ENCODE measurements around the gene POGK. TPM values are rescaled to one million over a fixed set of nuclear protein-coding genes. Genes with fewer than 3 reads are reported as not detected.

POGK gene
- polyA plus RNA-seq, 3 donors, result 10.6 to 13.0 (median 10.9) TPM

DNA sequence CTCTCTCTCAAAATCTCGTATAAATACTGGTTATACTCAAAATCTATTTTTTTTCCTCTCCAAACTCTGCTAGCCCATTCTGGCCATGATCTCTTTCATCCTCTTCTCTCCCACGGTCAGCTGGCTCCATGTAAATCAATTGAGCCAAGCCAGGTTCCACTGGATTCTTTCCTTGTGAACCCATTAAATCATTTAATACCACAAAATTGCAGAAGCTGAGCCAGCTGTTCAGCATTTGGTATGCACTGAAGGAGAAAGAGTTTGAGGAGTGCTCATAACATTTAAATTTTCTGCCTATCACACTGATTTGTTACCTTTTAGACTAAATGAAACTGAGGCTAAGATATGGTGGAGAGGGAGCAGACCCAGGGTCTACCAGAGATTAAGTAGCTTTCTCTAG, 65.9 kb downstream of the POGK start:
- Histone ChIP-seq H3K9ac (ENCODE audit: insufficient read depth, low read length, poor library complexity, severe bottlenecking) (no peak overlapping the region), H3K4me3 (replicated peaks in 1 of 3; ENCODE audit: low read depth in 2 of 3, low read length in 3 of 3) (no peak overlapping the region), H3K27me3 (ENCODE audit: control insufficient read depth in 2 of 2, insufficient read depth in 2 of 2, low read length in 2 of 2) (no peaks in the 10 kb centered on the region), H3K9me3 (replicated peaks in 1 of 2; ENCODE audit: control insufficient read depth in 1 of 2, insufficient read depth in 1 of 2, low read length in 2 of 2) (no peaks in the 10 kb centered on the region), H4K20me1 (ENCODE audit: insufficient read depth, low read length) (no peaks in the 10 kb centered on the region), H3K79me2 (ENCODE audit: insufficient read depth, low read length) (no peaks in the 10 kb centered on the region), H3K4me2 (replicated peaks; ENCODE audit: extremely low read depth, low read length, poor library complexity, severe bottlenecking) (no peak overlapping the region), H3K36me3 (replicated peaks in 1 of 2; ENCODE audit: control insufficient read depth in 1 of 2, insufficient read depth in 2 of 2, low read length in 2 of 2) (no peaks in the 10 kb centered on the region), H3K4me1 (ENCODE audit: control insufficient read depth in 1 of 2, insufficient read depth in 2 of 2, low read length in 2 of 2) (peaks cover 25 to 34% of the 10 kb centered on the region in 2 donors), H2AFZ (ENCODE audit: insufficient read depth, low read depth, low read length, poor library complexity, severe bottlenecking) (no peak overlapping the region), H3K27ac (ENCODE audit: low read depth in 1 of 2, low read length in 2 of 2) (no peak overlapping the region)
- H3K27me3 Mint-ChIP-seq (ENCODE audit: low read depth in 3 of 3), result peaks cover 0 to 1% (median 1%) of the 10 kb centered on the region in 3 donors
- peaks cover 0 to 3% of the 10 kb centered on the region in 2 donors for H3K36me3 Mint-ChIP-seq
- no peak overlapping the region for H3K4me3 Mint-ChIP-seq
- no peak for TF ChIP-seq CTCF (IDR thresholded peaks at IDR 0.05)
- H3K9me3 Mint-ChIP-seq, result peaks cover 0 to 8% (median 2%) of the 10 kb centered on the region in 7 donors
- 100% methylated on average over 1 of the region's 2 CpGs for WGBS (ENCODE audit: insufficient coverage)
- peaks cover 35% of the 10 kb centered on the region for H3K4me1 Mint-ChIP-seq
- DNase-seq, result no peak
- intact Hi-C loops (cut with micrococcal nuclease), result no loop called here
- H3K27ac Mint-ChIP-seq, result no peak overlapping the region

- Histone ChIP-seq H3K36me3 (replicated peaks in 1 of 2; ENCODE audit: control insufficient read depth in 1 of 2, insufficient read depth in 2 of 2, low read length in 2 of 2) (no peaks in the 10 kb centered on the region), H3K9me3 (replicated peaks in 1 of 2; ENCODE audit: control insufficient read depth in 1 of 2, insufficient read depth in 1 of 2, low read length in 2 of 2) (no peaks in the 10 kb centered on the region), H3K4me1 (ENCODE audit: control insufficient read depth in 1 of 2, insufficient read depth in 2 of 2, low read length in 2 of 2) (peaks cover 25 to 33% of the 10 kb centered on the region in 2 donors), H3K4me3 (replicated peaks in 1 of 3; ENCODE audit: low read depth in 2 of 3, low read length in 3 of 3) (no peak overlapping the region), H3K4me2 (replicated peaks; ENCODE audit: extremely low read depth, low read length, poor library complexity, severe bottlenecking) (no peak overlapping the region), H2AFZ (ENCODE audit: insufficient read depth, low read depth, low read length, poor library complexity, severe bottlenecking) (no peak overlapping the region), H3K27me3 (ENCODE audit: control insufficient read depth in 2 of 2, insufficient read depth in 2 of 2, low read length in 2 of 2) (no peaks in the 10 kb centered on the region), H4K20me1 (ENCODE audit: insufficient read depth, low read length) (no peaks in the 10 kb centered on the region), H3K27ac (ENCODE audit: low read depth in 1 of 2, low read length in 2 of 2) (no peak overlapping the region), H3K9ac (ENCODE audit: insufficient read depth, low read length, poor library complexity, severe bottlenecking) (no peak overlapping the region), H3K79me2 (ENCODE audit: insufficient read depth, low read length) (no peaks in the 10 kb centered on the region)
- no peak for DNase-seq
- peaks cover 35% of the 10 kb centered on the region for H3K4me1 Mint-ChIP-seq
- intact Hi-C loops (cut with micrococcal nuclease), result no loop called here
- H3K27ac Mint-ChIP-seq, result no peak overlapping the region
- no CpG with 5 or more reads among the region's 3 CpGs for WGBS (ENCODE audit: insufficient coverage)
- no peak overlapping the region for H3K4me3 Mint-ChIP-seq
- no peak for TF ChIP-seq CTCF (IDR thresholded peaks at IDR 0.05)
- peaks cover 0 to 1% (median 1%) of the 10 kb centered on the region in 3 donors for H3K27me3 Mint-ChIP-seq (ENCODE audit: low read depth in 3 of 3)
- H3K9me3 Mint-ChIP-seq, result peaks cover 0 to 8% (median 2%) of the 10 kb centered on the region in 7 donors
- H3K36me3 Mint-ChIP-seq, result peaks cover 0 to 3% of the 10 kb centered on the region in 2 donors
Measured at GRCh38 chr1:166905900-166906299, 66.6 kb downstream of the POGK start.

Other genes with a start within 250 kb of the POGK start
- 1 to 10 TPM; 6.4 to 8.0 (median 7.9) TPM for gene TADA1, start 36.8 kb downstream of the POGK start, polyA plus RNA-seq
- gene ILDR2, start 136.1 kb downstream of the POGK start, polyA plus RNA-seq, result not detected
- gene MAEL, start 149.8 kb downstream of the POGK start, polyA plus RNA-seq, result not detected

All from CD14-positive monocyte (primary cell).